ENCODE results near the gene HNRNPD. TPM values are rescaled to one million over a fixed set of nuclear protein-coding genes. Genes with fewer than 3 reads are reported as not detected.
"Not testable (repeated sequence)": the region's sequence is repeated elsewhere in the genome, so short reads cannot be mapped to it uniquely, and the experiment has no call there.

Gene HNRNPD
- total RNA-seq, 1 donor from 2014 or later, result 300 TPM

GRCh38 chr4:82367438-82368097 is 6.2 kb downstream of the HNRNPD start:
- peaks cover 89% of the 10 kb centered on the region for H3K4me1 Mint-ChIP-seq
- intact Hi-C loops (cut with micrococcal nuclease), result no loop called here
- POLR2A ChIA-PET, result interaction anchor here (0.7 to 1.1 kb wide), 2 partner anchors 61 to 446 kb away, joined by 5 read pairs; no protein-coding TSS in a partner anchor
- H3K4me3 Mint-ChIP-seq, result no peak overlapping the region
- H3K27ac Mint-ChIP-seq, result peak overlapping the region; percentile 3
- no peaks in the 10 kb centered on the region for H3K9me3 Mint-ChIP-seq
- no peak for TF ChIP-seq CTCF (IDR thresholded peaks at IDR 0.05)
- DNase-seq, result no peak
- no peak for ATAC-seq (ENCODE audit: low read depth)
- no peaks in the 10 kb centered on the region for H3K27me3 Mint-ChIP-seq
- peaks cover 79% of the 10 kb centered on the region for H3K36me3 Mint-ChIP-seq (ENCODE audit: low read depth)
- CTCF ChIA-PET, result no interaction called here

GRCh38 chr4:82366431-82366830 is 7.4 kb downstream of the HNRNPD start:
- intact Hi-C loops (cut with micrococcal nuclease); ATAC-seq (ENCODE audit: low read depth); H3K4me3 Mint-ChIP-seq; CTCF ChIA-PET; H3K27me3 Mint-ChIP-seq; H3K9me3 Mint-ChIP-seq; DNase-seq: not testable (repeated sequence)
- peaks cover 74% of the 10 kb centered on the region for H3K36me3 Mint-ChIP-seq (ENCODE audit: low read depth)
- POLR2A ChIA-PET, result interaction anchor here (0.7 to 1.5 kb wide), 3 partner anchors 12 to 1004 kb away, joined by 3 to 6 read pairs (median 5); no protein-coding TSS in a partner anchor
- H3K4me1 Mint-ChIP-seq, result peaks cover 89% of the 10 kb centered on the region
- H3K27ac Mint-ChIP-seq, result peak overlapping the region; percentile 9

DNA sequence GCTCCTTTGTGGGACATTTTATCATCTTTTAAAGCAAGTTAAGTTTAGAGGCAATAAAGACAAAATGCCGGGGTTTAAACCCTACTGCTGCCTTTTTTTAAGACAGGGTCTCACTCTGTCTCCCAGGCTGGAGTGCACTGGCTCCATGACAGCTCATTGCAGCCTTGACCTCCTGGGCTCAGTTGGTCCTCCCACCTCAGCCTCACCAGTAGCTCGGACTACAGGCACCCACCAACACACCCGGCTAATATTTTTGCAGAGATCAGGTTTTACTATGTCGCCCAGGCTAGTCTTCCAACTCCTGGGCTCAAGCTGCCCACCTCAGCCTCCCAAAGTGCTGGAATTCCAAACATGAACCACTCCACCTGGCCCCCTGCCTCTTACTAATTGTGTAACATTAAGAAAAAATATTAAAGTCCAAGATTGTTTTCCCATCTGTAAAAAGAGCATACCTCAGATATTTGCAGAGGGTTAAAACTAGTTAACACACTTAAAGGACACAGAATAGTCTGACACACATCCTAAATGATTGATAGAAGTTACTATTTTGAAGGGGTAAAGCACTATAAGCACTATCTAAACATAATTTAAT is 9.8 kb downstream of the HNRNPD start:
- POLR2A ChIA-PET, result interaction anchor here (1.4 kb wide), 1 partner anchor 10 kb away, joined by 4 read pairs; the partner anchor contains the start of gene HNRNPD
- CTCF ChIA-PET, result no interaction called here

DNA sequence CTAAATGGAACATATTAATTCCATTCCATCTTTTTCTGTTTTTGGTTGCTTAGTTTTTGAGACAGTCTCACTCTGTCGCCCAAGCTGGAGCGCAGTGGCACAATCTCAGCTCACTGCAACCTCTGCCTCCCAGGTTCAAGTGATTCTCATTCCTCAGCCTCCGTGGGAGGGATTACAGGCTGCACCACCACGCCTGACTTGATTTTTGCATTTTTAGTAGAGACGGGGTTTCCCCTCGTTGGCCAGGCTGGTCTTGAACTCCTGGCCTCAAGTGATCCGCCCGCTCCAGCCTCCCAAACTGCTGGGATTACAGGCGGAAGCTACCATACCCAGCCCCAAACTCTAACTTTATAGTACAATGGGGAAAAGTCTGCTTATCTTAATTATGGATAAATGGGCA is 11.2 kb downstream of the HNRNPD start:
- H3K4me3 Mint-ChIP-seq, result peak overlapping the region; percentile 59
- peaks cover 66% of the 10 kb centered on the region for H3K36me3 Mint-ChIP-seq (ENCODE audit: low read depth)
- CTCF ChIA-PET, result interaction anchor here (0.7 to 3.8 kb wide), 5 partner anchors 66 to 896 kb away, joined by 4 to 24 read pairs (median 15); no protein-coding TSS in a partner anchor
- DNase-seq (no peak), ATAC-seq (ENCODE audit: low read depth) (peak; percentile 57)
- H3K4me1 Mint-ChIP-seq, result peaks cover 84% of the 10 kb centered on the region
- intact Hi-C loops (cut with micrococcal nuclease), result loop anchor here (5.0 kb wide), 3 partner anchors 140 to 450 kb away; no protein-coding TSS in a partner anchor
- POLR2A ChIA-PET, result interaction anchor here (0.5 to 1.6 kb wide), 6 partner anchors 10 to 1956 kb away, joined by 3 to 8 read pairs (median 4); partner anchors contain the start of gene HNRNPD
- H3K27me3 Mint-ChIP-seq, result no peaks in the 10 kb centered on the region
- H3K9me3 Mint-ChIP-seq, result no peaks in the 10 kb centered on the region
- peak overlapping the region; percentile 68 for H3K27ac Mint-ChIP-seq
- no peak for TF ChIP-seq CTCF (IDR thresholded peaks at IDR 0.05)

More for the DNA sequence above, 9.8 kb downstream of the HNRNPD start:
- ATAC-seq (ENCODE audit: low read depth), result no peak
- Mint-ChIP-seq H3K36me3 (ENCODE audit: low read depth) (peaks cover 67% of the 10 kb centered on the region), H3K4me1 (peaks cover 84% of the 10 kb centered on the region), H3K4me3 (peak overlapping the region; percentile 1), H3K9me3 (no peaks in the 10 kb centered on the region), H3K27ac (peak overlapping the region; percentile 59), H3K27me3 (no peaks in the 10 kb centered on the region)
- intact Hi-C loops (cut with micrococcal nuclease), result loop anchor here (5.0 kb wide), 3 partner anchors 142 to 452 kb away; no protein-coding TSS in a partner anchor
- TF ChIP-seq CTCF (IDR thresholded peaks at IDR 0.05), result no peak
- DNase-seq, result no peak

GRCh38 chr4:82360298-82361177 is 13.3 kb downstream of the HNRNPD start:
- no peak overlapping the region for H3K4me3 Mint-ChIP-seq
- peaks cover 67% of the 10 kb centered on the region for H3K36me3 Mint-ChIP-seq (ENCODE audit: low read depth)
- DNase-seq (no peak), ATAC-seq (ENCODE audit: low read depth) (peak; percentile 75)
- TF ChIP-seq CTCF (IDR thresholded peaks at IDR 0.05), result peak; percentile 38
- peaks cover 69% of the 10 kb centered on the region for H3K4me1 Mint-ChIP-seq
- intact Hi-C loops (cut with micrococcal nuclease), result loop anchor here (1.0 to 5.0 kb wide), 12 partner anchors 11 to 954 kb away; no protein-coding TSS in a partner anchor
- no peaks in the 10 kb centered on the region for H3K27me3 Mint-ChIP-seq
- ChIA-PET POLR2A (interaction anchor here (0.6 to 2.1 kb wide), 5 partner anchors 12 to 103 kb away, joined by 3 to 16 read pairs (median 5); no protein-coding TSS in a partner anchor), CTCF (interaction anchor here (0.6 to 3.8 kb wide), 27 partner anchors 9 to 954 kb away, joined by 3 to 26 read pairs (median 6); no protein-coding TSS in a partner anchor)
- H3K9me3 Mint-ChIP-seq, result no peaks in the 10 kb centered on the region
- peak overlapping the region; percentile 6 for H3K27ac Mint-ChIP-seq
